Articular chondrocyte of knee joint (primary cell): ENCODE measurements around the gene SCYGR8. TPM values are rescaled to one million over a fixed set of nuclear protein-coding genes. Genes with fewer than 3 reads are reported as not detected.

ENCODE experiments used
- small RNA-seq: library from RNA; depleted of rRNA; stranded (forward); fragments of <200 nt; gene quantifications from one replicate; pipeline ENCODE3, GENCODE V24; 2012
- total RNA-seq: library from RNA; depleted of rRNA; stranded (reverse); fragments of >200 nt; gene quantifications from 2 replicates; pipeline ENCODE4 v1.2.3, GENCODE V29; 2012

SCYGR8 gene
- total RNA-seq = not detected in 2 replicates

DNA sequence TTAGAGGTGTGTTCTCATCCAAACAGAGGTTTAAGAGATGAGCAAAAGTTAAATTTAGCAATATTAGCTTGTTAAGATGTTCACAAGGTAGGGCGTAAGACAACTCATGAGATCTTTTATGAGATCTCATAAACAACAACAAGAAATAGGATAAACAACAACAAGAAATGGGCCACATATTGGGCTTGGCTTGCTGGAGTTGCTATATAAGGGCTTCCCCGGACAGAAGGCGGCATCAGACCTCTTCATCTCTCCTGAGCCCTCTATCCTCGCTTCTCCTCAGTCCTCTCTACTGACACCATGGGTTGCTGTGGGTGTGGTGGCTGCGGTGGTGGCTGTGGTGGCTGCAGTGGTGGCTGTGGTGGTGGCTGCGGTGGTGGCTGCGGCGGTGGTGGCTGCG, at the start of gene SCYGR8:
SCYGR8 (plus strand) TSS at position 301 of the 400 bp plus-strand sequence; CDS start at position 301, 0 bp downstream.

DNA sequence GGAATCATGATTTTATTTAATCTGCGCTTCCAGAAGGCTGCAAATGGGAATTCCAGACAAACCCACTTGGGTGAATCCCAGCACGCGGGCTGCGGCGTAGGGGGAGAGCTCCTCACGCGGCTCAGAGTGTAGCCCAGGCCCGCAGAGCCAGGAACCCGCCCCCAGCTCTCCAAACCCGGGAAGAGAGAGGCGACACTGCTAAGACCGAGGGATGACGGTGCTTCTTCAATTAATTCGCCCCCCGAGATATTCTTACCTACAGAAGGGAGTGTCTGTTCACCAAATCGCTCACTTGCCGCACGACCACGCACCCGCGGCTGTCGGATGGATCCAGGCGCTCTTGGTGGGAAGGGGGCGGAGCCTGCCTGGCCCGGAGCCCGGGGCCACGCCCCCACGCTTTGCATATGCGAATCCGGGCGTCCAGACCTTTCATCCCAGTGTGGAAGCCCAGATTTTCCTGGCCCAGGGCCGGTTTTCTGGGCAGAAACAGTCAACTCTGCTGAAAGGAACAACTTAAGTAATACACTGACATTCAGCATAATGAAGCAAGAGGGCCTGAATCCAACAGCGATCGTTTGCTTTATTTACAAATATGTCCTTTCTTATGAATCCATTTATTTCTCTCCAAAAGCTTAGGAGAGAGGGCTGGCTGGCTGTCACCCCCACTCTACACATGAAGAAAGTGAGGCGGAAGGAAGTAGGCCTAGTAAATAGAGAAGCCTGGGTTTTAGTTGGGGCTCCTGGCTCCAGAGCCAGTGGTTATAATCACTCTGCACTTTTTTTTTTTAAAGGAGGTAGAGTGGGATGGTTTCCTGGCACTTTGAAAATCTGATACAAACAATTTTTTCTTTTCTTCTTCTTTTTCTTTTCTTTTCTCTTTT, 27.8 kb upstream of the SCYGR8 start, which contains the start of gene SLC19A3:
SLC19A3 (minus strand) TSS at position 342 of the 881 bp plus-strand sequence. CDS start 15,710 bp downstream, outside the sequence.

DNA sequence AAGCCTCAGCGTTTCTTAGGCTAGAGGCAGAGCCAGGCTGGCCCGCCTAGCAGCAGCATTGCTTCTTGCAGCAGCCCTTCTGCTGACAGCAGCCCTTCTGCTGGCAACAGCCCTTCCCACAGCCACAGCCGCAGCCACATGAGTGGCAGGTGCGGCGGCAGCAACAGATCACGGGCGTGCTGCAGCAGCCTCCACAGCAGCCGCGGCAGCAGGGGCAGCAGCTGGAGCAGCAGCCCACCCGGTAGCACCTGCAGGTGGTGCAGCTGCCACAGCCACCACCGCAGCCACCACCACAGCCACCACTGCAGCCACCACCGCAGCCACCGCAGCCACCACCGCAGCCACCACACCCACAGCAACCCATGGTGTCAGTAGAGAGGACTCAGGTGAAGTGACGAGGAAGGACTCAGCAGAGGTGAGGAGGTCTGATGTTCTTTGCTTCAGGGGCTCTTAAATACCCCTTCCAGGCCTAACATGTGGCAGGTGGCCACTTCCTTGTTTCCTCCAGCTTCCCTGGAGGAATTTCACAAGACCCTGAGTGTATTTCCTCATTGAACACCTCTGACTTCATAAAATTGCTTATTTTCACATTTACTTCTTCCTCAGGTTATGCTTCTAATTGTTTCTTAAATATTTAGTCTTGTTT, 21.2 kb upstream of the SCYGR8 start, which contains the start of gene SCYGR6:
SCYGR6 (minus strand) TSS at position 364 of the 646 bp plus-strand sequence; CDS start at position 364, 0 bp downstream.

GRCh38 chr2:227728035-227728434, 17.7 kb upstream of the SCYGR8 start, which contains the start of gene SCYGR7:
Gene SCYGR7 (plus strand): TSS chr2:227728335. CDS start chr2:227728335, 0 bp downstream.

Small RNA genes within 50 kb of the gene (small RNA-seq; reads per million reads assigned to genes)
- gene RNA5SP121 (not detected), gene SNRPGP8 (not detected)

Other genes starting within 250 kb of the SCYGR8 start
- not detected in 2 replicates for gene SCYGR2, start 147.0 kb upstream of the SCYGR8 start, total RNA-seq
- gene SCYGR3, start 131.1 kb upstream of the SCYGR8 start, total RNA-seq = not detected in 2 replicates
- 0.11 TPM in 1 of 2 replicates, not detected in the other for gene SCYGR4, start 128.4 kb upstream of the SCYGR8 start, total RNA-seq
- not detected in 2 replicates for gene SCYGR5, start 79.1 kb upstream of the SCYGR8 start, total RNA-seq
- 9.3 and 9.9 TPM in 2 replicates for gene SLC19A3, start 27.9 kb upstream of the SCYGR8 start, total RNA-seq
- gene SCYGR6, start 21.1 kb upstream of the SCYGR8 start, total RNA-seq = not detected in 2 replicates
- gene SCYGR7, start 17.6 kb upstream of the SCYGR8 start, total RNA-seq = not detected in 2 replicates
- not detected in 2 replicates for gene CCL20, start 67.9 kb downstream of the SCYGR8 start, total RNA-seq
- gene DAW1, start 125.7 kb downstream of the SCYGR8 start, total RNA-seq = 0.13 and 0.22 TPM in 2 replicates